SH-SY5Y (cell line): Measurements from ENCODE around the gene KLHL36.

ENCODE experiments used
- GATA2 ChIP-seq: IDR thresholded peaks from 2 replicates; pipeline ENCODE4 v1.6.1; 2011; ENCODE audit warnings: mild to moderate bottlenecking, low read depth, low read length
- GATA3 ChIP-seq: IDR thresholded peaks from 2 replicates; pipeline ENCODE4 v1.6.1; 2011; ENCODE audit warnings: low read depth, mild to moderate bottlenecking, low read length, moderate library complexity

KLHL36 gene

GRCh38 chr16:84683691-84684591 is 35.6 kb downstream of the KLHL36 start:
- TF ChIP-seq GATA3 (no peak), GATA2 (no peak)

- TF ChIP-seq GATA2 (no peak), GATA3 (no peak)
Measured at GRCh38 chr16:84684592-84684965, 36.3 kb downstream of the KLHL36 start.

GRCh38 chr16:84685210-84685609 is 36.9 kb downstream of the KLHL36 start:
- no peak for TF ChIP-seq GATA2
- TF ChIP-seq GATA3: no peak

GRCh38 chr16:84686707-84687298 is 38.5 kb downstream of the KLHL36 start:
- TF ChIP-seq GATA3 (no peak), GATA2 (no peak)

- TF ChIP-seq GATA2 (no peak), GATA3 (no peak)
Measured at GRCh38 chr16:84687715-84688114, 39.4 kb downstream of the KLHL36 start.

- TF ChIP-seq GATA3 (no peak), GATA2 (no peak)
Measured at GRCh38 chr16:84689111-84689510, 40.8 kb downstream of the KLHL36 start.

GRCh38 chr16:84690088-84690819 is 41.9 kb downstream of the KLHL36 start:
- TF ChIP-seq GATA3 (no peak), GATA2 (no peak)

GRCh38 chr16:84692451-84693214 is 44.3 kb downstream of the KLHL36 start:
- TF ChIP-seq GATA2 (no peak), GATA3 (no peak)

GRCh38 chr16:84694980-84695379 is 46.7 kb downstream of the KLHL36 start:
- TF ChIP-seq GATA2: no peak
- no peak for TF ChIP-seq GATA3

- TF ChIP-seq GATA2 (no peak), GATA3 (no peak)
Measured at GRCh38 chr16:84699147-84699711, 50.9 kb downstream of the KLHL36 start.

- no peak for TF ChIP-seq GATA2
- no peak for TF ChIP-seq GATA3
Measured at GRCh38 chr16:84699712-84700445, 51.6 kb downstream of the KLHL36 start, which contains the start of gene USP10. Gene USP10, plus strand, starts transcription at chr16:84700000. Its CDS starts 91 bp downstream, at chr16:84700091.

- no peak for TF ChIP-seq GATA2
- TF ChIP-seq GATA3: no peak
Measured at GRCh38 chr16:84700446-84701300, 52.4 kb downstream of the KLHL36 start.
